ENCODE data around the gene UBR1.

DNA sequence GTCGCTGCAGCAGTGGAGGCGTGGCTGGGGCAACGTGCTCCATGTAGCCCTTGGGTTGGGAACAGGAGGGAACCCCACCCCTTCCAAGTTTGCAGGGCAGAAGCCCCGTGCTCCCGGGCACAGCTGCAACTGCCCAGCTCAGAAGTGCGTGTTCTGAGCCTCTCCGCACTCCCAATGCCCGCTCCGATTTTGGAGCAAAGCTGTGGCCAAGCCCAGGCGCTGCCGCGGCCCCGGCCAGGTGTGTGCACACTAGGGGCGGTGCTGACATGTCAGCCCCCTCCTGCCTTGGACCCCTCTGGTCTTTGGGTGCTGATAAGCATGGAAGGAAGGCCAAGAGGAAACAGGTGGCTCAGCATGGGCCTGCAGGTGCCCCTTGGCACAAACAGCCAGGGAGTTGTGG lies 97.7 kb downstream of the UBR1 start:
- TF ChIP-seq, protein P1, sequence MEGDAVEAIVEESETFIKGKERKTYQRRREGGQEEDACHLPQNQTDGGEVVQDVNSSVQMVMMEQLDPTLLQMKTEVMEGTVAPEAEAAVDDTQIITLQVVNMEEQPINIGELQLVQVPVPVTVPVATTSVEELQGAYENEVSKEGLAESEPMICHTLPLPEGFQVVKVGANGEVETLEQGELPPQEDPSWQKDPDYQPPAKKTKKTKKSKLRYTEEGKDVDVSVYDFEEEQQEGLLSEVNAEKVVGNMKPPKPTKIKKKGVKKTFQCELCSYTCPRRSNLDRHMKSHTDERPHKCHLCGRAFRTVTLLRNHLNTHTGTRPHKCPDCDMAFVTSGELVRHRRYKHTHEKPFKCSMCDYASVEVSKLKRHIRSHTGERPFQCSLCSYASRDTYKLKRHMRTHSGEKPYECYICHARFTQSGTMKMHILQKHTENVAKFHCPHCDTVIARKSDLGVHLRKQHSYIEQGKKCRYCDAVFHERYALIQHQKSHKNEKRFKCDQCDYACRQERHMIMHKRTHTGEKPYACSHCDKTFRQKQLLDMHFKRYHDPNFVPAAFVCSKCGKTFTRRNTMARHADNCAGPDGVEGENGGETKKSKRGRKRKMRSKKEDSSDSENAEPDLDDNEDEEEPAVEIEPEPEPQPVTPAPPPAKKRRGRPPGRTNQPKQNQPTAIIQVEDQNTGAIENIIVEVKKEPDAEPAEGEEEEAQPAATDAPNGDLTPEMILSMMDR (IDR thresholded peaks at IDR 0.05), result no peak
- TF ChIP-seq POLR2A (IDR thresholded peaks at IDR 0.05) (no peak), POLR2AphosphoS5 (IDR thresholded peaks at IDR 0.05) (no peak)

Data from prostate gland (tissue), 2 donors.